ENCODE results near the gene PSMG3.
"Not testable (repeated sequence)": the region's sequence is repeated elsewhere in the genome, so short reads cannot be mapped to it uniquely, and the experiment has no call there.

PSMG3 gene

DNA sequence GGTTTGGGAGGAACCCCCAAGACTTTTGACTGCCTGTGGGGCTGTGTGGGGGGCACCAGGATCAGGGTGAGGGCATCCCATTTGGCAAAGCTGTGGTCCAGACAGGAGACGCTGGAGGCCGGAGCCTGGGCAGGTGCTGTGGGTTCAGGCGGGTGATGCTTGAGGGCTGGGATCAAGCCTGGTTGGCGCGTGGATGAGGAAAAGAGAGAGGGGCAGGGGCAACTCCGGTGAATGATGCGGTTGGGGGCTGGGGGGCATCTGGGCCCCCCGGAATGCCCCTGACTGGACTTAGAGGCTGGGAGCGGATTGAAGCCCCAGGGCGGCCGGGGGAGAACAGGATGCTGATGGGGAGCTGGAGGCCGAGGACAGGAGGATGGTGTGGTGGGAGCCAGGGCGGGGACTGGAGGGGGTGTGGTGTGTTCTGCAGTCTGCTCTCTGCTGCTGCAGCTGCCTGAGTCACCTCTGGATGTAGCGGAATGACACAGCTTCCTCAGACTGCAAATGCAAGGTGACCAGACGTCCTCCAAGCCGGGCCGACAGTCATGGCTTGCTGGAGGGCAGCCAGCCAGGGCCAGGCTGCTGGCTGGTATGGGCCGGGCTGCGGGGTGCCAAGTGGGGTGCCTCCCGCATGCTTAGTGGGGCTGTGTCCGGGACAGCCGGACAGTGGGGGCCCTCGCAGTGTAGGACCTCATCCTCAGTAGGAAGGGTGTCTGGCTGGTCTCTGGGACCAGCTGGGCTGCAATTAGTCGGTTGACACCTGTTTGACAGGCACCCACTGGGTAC lies 36.1 kb downstream of the PSMG3 start:
- no peak for DNase-seq (ENCODE audit: low spot score)

DNA sequence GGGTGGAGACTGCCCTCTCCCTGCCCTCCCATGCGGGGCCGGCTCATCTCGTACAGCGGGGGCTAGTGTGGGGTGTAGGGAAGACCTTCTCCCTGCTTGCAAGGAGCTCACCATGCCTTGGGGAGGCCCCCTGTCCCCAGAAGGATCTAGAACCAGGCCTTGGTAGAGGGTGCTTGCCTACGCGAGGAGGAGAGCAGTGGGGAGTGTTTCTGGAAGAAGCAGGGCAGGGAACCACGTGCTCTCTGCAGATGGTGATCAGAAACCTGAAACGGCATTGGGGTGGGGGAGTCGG lies 36.6 kb downstream of the PSMG3 start:
- no peak for DNase-seq (ENCODE audit: low spot score)

DNA sequence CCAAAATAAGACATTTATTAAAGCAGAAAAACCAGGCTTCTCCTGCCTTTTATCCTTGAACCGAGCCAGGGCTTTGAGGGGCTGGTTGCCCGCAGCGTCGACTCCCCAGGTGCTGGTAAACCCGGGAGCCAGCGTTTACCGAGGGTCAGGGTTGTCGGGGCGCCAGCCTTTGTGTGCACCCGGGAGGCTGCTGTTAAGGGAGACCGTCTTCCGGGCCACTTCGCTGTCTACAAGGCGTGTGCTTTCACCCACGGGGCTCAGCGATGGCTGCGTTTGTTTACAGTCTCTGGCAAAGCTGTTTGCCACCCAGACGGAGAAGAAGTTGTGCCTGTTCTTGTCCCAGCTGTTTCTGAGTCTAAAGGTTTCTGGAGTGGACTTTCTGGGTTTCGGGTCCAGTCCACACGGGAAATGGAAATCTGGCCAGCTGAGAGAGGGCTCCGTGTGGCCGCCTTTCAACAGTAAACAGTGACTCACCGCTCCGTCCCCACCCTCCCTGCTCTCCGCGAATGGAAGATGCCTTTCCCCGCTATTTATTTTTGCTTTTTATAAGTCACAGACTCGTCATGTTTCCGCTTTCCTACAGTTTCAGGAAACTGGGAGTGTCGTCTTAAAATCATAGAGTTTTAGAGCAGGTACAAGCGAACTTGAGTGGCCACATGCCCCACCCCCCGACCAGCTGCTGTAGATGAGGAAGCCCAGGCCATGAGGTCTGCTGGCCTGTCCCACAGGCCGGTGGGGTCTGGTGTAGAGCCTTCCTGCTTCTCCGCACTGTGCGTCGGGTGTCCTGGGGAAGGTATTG lies 37.2 kb downstream of the PSMG3 start:
- no peak for DNase-seq (ENCODE audit: low spot score)

DNA sequence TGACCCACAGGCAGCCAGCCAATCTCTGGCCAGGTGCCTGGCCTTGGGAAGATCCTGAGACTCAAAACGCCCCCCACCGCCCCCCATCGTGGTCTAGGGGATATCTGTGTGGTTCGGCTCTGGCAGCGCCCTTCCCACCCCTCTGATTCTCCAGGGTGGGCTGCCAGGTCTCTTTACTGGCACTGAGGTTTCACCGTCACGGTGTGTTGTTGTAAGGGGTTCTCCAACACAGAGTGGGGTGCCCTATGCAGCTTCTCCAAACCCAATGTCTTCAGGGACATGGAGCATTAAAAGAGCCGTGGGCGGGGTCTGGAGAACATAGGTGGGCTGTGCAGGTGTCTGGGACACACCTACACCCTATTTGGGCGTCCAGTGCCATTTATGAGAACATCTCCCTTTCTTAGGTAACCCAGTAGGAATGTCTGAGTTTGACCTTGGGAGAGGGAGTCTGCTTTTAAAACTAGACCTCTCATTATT lies 37.8 kb downstream of the PSMG3 start:
- no peak for DNase-seq (ENCODE audit: low spot score)

DNA sequence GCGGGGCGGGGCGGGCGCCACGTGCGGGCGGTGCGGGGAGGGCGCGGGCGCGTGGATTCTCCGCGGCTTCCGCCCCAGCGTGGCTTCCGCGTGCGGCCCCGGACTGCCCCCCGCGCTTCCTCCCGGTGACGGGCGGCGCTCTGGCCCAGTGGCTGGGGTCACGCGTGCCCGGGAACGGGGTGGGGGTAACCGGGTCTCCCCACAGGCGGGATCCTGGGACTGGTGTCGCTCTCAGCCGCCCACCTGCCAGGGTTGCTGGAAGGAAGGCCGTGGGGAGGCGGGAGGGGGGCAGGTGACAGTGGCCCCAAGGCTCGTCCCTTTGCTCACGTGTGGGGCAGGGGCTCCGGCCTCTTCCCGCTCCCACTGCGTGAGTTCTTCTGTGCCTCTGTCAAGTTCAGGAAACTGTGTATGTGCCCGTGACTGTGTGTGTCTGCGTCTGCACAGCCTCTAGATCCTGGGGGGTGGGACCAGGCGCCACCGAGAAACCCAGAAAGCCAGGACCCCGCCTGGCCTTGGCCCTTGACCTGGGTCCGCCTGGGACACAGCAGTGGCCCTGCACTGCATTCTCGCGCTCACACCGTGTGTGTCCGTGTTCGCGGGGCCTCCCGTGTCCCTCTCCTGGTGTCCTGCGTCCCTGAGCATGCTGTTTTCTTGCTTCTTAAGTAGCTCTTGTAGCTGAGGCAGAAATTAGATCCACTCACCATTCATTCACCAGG lies 38.4 kb downstream of the PSMG3 start:
- no peak for DNase-seq (ENCODE audit: low spot score)

DNA sequence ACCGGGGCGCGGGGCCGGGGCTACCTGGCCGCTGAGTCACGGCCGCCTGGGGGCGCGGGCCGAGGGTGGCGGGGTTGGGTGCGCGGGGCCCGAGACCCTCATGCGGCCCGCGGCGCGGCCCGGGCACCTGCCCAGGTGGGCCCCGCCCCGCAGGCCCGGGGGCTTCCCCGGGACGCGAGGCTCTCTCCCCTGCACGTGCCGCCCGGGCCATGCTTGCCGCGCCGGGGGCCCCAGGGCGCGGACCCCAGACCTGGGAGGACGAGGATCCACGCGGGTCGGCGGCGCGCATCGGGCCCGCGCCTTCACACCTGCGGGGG lies 38.9 kb downstream of the PSMG3 start:
- no peak for DNase-seq (ENCODE audit: low spot score)

DNA sequence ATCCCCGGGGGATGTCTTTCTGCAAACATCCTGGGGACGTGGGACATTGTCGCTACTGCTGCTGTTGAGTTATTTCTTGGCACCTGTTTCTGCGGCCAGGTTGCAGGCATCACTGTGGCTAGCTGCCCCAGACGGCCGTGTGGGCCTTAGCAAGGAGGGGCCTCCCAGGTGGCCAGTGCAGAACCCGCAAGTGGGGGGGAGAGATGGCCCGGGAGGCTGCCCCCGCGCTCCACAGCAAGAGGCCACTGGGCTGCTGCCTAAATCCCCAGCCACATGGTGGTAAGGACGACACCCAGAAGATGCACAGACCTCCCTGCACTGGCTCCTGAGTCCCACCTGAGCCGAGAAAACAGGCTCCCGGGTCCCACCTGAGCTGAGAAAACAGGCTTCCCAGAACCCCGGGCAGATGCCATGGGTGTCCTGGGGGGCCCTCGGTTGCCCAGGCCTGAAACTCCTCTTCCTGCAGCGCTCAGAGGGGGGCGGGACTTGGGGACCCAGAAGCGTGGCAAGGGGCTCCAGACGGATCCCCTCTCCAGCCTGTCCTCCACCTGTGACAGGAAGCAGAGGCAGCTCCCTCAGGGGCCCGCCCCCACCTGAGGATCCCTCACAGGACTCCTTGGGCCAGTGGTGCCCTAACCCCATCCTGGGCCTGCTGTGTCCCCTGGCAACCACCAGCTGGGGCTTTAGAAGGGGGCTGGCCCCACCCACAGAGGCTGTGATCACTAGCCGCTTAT lies 40.3 kb downstream of the PSMG3 start:
- no peak for DNase-seq (ENCODE audit: low spot score)

DNA sequence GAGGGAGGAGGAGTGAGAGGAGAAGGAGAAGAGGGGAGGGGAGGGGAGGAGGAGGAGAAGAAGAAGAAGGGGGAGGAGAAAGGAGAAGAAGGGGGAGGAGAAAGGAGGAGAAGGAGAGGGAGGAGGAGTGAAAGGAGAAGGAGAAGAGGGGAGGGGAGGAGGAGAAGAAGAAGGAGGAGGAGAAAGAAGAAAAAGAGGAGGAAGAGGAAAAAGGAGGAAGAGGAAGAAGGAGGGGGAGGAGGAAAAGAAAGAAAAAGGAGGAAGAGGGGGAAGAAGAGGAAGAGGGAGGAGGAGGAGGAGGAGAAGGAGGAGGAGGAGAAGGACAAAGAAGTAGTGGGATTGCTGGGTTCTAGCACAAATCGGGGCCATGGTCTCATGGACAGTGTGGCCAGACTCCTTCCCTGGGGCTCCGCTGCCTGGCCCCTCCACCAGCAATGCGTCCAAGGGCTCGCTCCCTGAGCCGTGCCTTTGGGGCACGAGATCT lies 43.5 kb downstream of the PSMG3 start:
- no peak for DNase-seq (ENCODE audit: low spot score)

DNA sequence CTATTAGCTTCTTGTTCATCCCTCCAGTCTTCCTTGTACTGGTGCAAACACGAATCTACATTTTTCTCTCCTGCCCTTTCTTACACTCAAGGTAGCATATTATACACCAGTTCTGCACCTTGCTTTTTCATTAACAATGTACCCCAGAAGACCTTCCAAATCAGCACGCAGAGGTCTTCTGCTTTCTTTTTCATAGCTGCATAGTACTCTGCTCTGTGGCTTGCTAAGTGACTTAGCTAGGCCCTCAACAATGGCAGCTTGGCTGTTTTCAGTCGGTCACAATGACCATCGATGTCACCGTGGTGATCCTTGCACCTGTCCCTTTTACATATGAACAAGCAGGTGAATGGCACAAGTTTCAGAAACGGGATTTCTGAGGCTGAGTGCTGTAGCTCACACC lies 44.4 kb downstream of the PSMG3 start:
- DNase-seq (ENCODE audit: low spot score), result no peak

DNA sequence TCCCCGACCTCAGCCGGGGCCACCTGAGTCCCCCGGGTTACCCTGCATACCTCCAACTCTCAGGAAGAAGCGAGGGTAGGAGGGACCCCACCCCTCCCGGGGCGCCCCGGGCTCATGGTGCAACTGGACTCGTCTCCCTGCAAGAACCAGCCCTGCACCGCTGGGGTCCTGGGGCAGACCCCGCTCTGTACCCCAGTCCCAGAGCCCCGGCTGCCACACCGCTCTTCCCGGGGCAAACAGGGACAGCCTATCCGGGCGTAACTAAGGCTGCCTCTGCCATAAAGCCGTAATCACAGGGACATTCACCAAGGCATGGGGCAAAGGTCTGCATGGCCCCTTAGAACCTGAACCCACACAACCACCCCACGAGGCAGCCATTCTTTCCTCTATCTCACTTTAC lies 46.0 kb downstream of the PSMG3 start:
- no peak for DNase-seq (ENCODE audit: low spot score)

DNA sequence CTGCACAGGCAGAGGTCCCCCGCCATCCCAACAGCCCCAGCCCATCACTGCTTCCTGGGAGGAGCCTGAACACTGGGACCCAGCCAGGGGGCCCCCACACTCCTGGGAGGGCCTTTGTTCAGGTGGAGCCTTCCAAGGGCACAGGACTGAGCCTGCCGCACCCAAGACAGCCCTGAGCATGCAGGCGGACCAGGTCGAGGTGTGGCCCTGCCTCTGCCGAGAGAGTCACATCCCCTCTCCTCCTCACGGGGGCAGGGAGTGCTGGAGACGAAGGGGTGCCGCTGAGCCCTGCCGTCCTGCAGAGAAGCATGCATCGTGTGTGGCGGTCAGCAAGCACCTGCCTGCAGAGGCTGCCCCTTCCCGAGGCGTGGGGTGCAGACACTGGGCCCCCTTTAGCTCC lies 46.6 kb downstream of the PSMG3 start:
- no peak for DNase-seq (ENCODE audit: low spot score)

DNA sequence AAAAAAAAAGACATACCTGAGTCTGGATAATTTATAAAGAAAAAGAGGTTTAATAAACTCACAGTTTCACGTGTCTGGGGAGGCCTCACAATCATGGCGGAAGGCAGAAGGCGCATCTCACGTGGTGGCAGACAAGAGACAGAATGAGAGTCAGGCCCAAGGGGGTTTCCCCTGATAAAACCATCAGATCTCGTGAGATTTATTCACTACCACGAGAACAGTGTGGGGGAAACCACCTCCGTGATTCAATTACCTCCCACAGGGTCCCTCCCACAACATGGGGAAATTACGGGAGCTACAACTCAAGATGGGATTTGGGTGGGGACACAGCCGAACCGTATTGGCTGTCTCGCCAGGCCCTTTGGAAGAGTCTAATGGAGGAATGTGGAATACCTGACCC lies 48.4 kb downstream of the PSMG3 start:
- DNase-seq (ENCODE audit: low spot score), result no peak

DNA sequence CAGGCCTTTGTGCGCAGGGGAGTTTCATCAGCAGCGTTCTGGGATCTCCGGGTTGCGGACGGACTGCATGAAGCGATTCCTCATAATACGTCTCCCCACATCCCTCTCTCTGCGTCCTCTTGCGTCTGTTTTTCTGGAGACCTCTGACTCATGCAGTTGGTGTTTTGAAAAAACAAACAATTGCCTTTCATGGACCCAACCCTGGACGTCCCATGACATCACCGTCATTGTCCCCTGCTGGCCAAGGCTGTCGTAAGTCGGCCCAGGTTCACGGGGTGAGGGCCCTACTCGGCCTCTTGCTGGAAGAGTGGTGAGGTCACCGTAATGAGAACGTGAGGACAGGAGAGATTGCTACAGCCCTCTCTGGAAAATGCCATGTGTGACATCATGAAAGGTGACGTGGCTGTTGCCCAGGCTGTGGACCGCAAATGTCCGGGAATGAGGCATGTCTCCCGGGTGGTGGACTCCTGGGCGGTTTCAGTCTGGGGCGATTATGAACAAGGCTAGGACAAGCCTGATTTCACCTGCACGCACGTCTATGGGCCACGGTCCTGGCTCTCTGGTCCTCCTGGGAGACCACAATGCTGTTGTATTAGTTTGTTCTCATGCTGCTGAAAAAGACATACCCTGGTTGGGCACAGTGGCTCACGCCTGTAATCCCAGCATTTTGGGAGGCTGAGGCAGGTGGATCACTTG lies 49.1 kb downstream of the PSMG3 start:
- DNase-seq (ENCODE audit: low spot score), result no peak

DNA sequence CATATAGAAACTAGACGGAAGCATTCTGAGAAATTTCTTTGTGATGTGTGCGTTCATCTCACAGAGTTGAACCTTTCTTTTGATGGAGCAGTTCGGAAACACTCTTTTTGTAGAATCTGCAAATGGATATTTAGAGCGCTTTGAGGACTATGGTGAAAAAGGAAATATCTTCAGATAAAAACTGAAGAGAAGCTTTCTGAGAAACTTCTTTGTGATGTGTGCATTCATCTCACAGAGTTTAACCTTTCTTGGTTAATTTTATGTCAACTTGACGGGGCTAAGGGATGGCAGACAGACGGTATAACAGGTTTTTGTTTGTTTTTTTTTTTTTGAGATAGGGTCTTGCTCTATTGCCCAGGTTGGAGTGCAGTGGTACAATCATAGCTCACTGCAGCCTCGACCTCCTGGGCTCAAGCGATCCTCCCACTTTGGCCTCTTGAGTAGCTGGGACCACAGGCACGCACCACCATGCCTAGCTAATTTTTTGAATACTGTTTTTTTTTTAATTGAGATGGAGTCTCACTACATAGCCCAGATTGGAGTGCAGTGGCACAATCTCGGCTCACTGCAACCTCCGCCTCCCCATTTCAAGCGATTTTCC lies 50.4 kb downstream of the PSMG3 start:
- DNase-seq (ENCODE audit: low spot score), result not testable (repeated sequence)

All from putamen (tissue), 1 donor.